IPS DF 6.9 (cell line): ENCODE measurements around the gene SRPK3.
"Not testable (repeated sequence)": the region's sequence is repeated elsewhere in the genome, so short reads cannot be mapped to it uniquely, and the experiment has no call there.

Experiments
- DNase-seq: peaks from one replicate; pipeline ENCODE4 v3.0.0-alpha.2; 2013; ENCODE audit warnings: low read depth, low spot score
- H3K27ac ChIP-seq: one replicate; pipeline ENCODE4 v1.5.1; 2013; ENCODE audit warnings: low read length, control low read depth
- H3K27me3 ChIP-seq: 2 replicates; pipeline ENCODE4 v1.6.1; 2013; ENCODE audit warnings: mild to moderate bottlenecking, low read length; ENCODE audit not compliant: control insufficient read depth, insufficient read depth
- H3K36me3 ChIP-seq: 2 replicates; pipeline ENCODE4 v1.6.1; 2013; ENCODE audit warnings: low read length; ENCODE audit not compliant: control insufficient read depth, insufficient read depth
- H3K4me1 ChIP-seq: 2 replicates; pipeline ENCODE4 v1.6.1; 2013; ENCODE audit warnings: low read length; ENCODE audit not compliant: control insufficient read depth, insufficient read depth
- H3K4me3 ChIP-seq: 2 replicates; pipeline ENCODE4 v1.5.1; 2013; ENCODE audit warnings: mild to moderate bottlenecking, low read length
- H3K9me3 ChIP-seq: 2 replicates; pipeline ENCODE4 v1.6.1; 2013; ENCODE audit warnings: low read length, inconsistent platforms; ENCODE audit not compliant: control insufficient read depth, insufficient read depth
- WGBS: extraction: QIAGEN DNeasy Blood & Tissue Kit; methylation state at CpG from one replicate; pipeline ENCODE4 v1.1.7; 2013; ENCODE audit warnings: mixed read lengths, missing lambda C conversion rate; ENCODE audit not compliant: insufficient read length, insufficient coverage; 5-methylcytosine and 5-hydroxymethylcytosine counted together

Gene SRPK3

DNA sequence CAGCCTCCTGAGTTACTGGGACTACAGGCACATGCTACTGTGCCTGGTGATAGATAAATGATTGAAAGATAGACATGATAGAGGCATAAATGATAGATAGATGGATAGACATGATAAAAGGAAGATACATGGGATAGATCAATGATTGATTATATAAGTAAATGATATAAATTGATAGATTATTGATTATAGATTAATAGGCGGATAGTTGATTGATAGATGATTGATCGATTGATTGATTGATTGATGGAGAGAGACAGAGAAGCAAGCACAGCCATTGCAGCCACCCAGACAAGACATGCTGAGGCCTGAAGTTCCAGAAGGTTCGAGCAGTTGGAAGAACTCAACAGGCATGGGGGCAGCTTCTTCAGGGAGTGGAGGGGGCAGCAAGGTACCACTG is 34.5 kb upstream of the SRPK3 start:
- 100% methylated on average over 2 of the region's 3 CpGs for WGBS
- Histone ChIP-seq H3K27me3 (no peaks in the 10 kb centered on the region), H3K9me3 (no peaks in the 10 kb centered on the region), H3K4me1 (peaks cover 5% of the 10 kb centered on the region), H3K4me3 (no peak overlapping the region), H3K36me3 (no peaks in the 10 kb centered on the region), H3K27ac (no peak overlapping the region)
- no peak for DNase-seq

DNA sequence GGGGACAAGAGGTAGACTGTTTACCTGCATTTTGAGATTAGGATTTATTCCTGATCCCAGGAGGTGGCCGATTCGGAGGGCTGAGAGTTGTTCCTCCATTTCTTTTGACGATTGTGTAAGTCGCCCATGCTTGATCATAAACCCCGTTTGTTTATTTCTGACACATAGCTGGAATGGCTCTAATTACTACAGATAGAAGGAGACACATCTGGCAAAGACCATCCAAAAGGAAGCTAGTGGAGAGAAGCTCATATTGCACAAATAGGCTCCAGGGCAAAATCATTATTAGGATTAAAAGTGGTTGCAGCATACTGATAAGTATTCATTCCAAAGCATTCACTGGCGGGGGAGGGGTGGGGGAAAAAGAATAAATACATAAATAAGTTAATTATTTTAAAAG is 33.9 kb upstream of the SRPK3 start:
- H3K4me3 ChIP-seq, H3K27ac ChIP-seq, H3K36me3 ChIP-seq, DNase-seq, H3K27me3 ChIP-seq, H3K9me3 ChIP-seq, H3K4me1 ChIP-seq: not testable (repeated sequence)
- no CpG with 5 or more reads among the region's 6 CpGs for WGBS

- DNase-seq, H3K36me3 ChIP-seq, H3K4me1 ChIP-seq, H3K27me3 ChIP-seq, H3K4me3 ChIP-seq, H3K27ac ChIP-seq, H3K9me3 ChIP-seq: not testable (repeated sequence)
- whole genome bisulfite sequencing: no CpG with 5 or more reads among the region's 7 CpGs
These were observed 31.8 kb upstream of the SRPK3 start for GRCh38 chrX:153749017-153749416.

GRCh38 chrX:153750127-153750774 is 30.6 kb upstream of the SRPK3 start:
- Histone ChIP-seq H3K9me3 (no peaks in the 10 kb centered on the region), H3K27ac (no peak overlapping the region), H3K27me3 (no peaks in the 10 kb centered on the region), H3K4me3 (no peak overlapping the region), H3K4me1 (no peaks in the 10 kb centered on the region), H3K36me3 (no peaks in the 10 kb centered on the region)
- no CpG with 5 or more reads among the region's 12 CpGs for WGBS
- DNase-seq: no peak

DNA sequence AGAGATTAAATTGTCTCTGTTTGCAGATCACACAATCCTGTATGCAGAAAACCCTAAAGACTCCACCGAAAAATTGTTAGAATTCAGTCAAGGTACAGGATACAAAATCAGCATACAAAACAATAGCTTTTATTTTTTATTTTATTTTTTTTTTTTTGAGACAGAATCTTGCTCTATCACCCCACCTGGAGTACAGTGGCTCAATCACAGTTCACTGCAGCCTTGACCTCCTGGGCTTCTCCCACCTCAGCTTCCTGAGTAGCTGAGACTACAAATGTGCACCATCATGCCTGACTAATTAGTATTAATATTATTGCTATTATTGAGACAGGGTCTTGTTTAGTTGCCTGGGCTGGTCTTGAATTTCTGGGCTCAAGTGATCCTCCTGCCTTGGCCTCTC is 25.7 kb upstream of the SRPK3 start:
- Histone ChIP-seq H3K9me3 (no peaks in the 10 kb centered on the region), H3K27me3 (no peaks in the 10 kb centered on the region), H3K36me3 (no peaks in the 10 kb centered on the region), H3K27ac (no peak overlapping the region), H3K4me1 (no peaks in the 10 kb centered on the region), H3K4me3 (no peak overlapping the region)
- no peak for DNase-seq
- no CpG with 5 or more reads among the region's 1 CpG for WGBS

DNA sequence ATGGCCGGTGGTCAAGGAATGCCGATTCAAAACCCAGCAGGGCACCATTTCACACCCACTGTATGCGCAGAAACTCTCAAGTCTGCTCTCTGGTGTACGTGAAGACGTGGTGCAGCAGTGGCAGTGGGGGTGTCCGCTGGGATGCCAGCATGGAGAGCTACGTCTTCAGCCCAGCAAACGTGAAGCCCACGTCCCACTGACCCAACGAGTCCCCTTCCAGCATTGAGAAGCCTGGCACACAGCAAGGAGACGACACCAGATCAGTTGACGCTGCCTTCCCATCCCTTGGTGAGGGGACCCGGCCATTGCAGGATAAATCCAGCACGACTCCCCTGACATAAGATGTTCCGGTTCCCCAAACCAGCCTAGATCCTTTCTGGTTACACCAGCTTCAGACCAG is 19.0 kb upstream of the SRPK3 start:
- DNase-seq: no peak
- H3K36me3 ChIP-seq: no peaks in the 10 kb centered on the region
- no peaks in the 10 kb centered on the region; the same call in 1 of the 2 replicates for H3K4me1 ChIP-seq
- H3K27ac ChIP-seq: no peak overlapping the region
- no peaks in the 10 kb centered on the region for H3K9me3 ChIP-seq
- H3K27me3 ChIP-seq: no peaks in the 10 kb centered on the region
- no peak overlapping the region for H3K4me3 ChIP-seq
- WGBS: no CpG with 5 or more reads among the region's 15 CpGs

GRCh38 chrX:153762626-153763173 is 18.1 kb upstream of the SRPK3 start:
- Histone ChIP-seq H3K4me1 (no peaks in the 10 kb centered on the region; the same call in 1 of the 2 replicates), H3K9me3 (no peaks in the 10 kb centered on the region), H3K27me3 (no peaks in the 10 kb centered on the region), H3K4me3 (no peak overlapping the region), H3K36me3 (no peaks in the 10 kb centered on the region), H3K27ac (no peak overlapping the region)
- DNase-seq: no peak
- WGBS: no CpG with 5 or more reads among the region's 14 CpGs

DNA sequence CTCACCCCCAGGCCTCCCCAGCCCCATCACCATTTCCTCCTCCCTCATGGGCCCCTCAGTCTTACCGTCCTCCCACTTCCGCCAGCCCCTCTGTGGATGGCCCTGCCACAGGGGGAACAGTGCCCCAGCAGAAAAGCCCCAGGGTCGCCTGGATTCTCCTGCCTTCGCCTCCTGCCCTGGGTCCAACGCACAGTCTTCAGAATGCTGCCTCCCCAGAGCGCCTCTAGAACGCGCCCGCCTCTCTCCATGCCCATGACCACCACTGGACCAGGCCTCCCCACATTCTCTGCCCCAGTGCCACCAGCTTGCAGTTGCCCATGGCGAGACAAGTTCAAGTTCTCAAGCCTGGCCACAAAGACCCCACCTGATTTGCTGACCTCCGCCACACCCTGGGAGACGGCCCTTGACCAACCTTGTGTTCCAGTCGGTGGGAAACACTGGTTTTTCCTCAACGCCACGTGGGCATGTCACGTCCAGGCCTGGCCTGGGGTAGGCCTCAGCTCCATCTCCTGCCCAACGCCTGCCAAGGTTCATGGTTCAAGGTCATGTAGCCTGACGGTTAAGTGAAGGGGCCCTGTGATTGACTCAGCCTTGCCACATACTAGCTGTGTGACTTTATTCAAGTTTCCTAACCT is 17.4 kb upstream of the SRPK3 start:
- no peak overlapping the region for H3K4me3 ChIP-seq
- H3K27me3 ChIP-seq: no peaks in the 10 kb centered on the region
- H3K27ac ChIP-seq: no peak overlapping the region
- H3K4me1 ChIP-seq: no peaks in the 10 kb centered on the region; the same call in 1 of the 2 replicates
- H3K36me3 ChIP-seq: no peaks in the 10 kb centered on the region
- no CpG with 5 or more reads among the region's 18 CpGs for WGBS
- no peak for DNase-seq
- no peaks in the 10 kb centered on the region for H3K9me3 ChIP-seq

DNA sequence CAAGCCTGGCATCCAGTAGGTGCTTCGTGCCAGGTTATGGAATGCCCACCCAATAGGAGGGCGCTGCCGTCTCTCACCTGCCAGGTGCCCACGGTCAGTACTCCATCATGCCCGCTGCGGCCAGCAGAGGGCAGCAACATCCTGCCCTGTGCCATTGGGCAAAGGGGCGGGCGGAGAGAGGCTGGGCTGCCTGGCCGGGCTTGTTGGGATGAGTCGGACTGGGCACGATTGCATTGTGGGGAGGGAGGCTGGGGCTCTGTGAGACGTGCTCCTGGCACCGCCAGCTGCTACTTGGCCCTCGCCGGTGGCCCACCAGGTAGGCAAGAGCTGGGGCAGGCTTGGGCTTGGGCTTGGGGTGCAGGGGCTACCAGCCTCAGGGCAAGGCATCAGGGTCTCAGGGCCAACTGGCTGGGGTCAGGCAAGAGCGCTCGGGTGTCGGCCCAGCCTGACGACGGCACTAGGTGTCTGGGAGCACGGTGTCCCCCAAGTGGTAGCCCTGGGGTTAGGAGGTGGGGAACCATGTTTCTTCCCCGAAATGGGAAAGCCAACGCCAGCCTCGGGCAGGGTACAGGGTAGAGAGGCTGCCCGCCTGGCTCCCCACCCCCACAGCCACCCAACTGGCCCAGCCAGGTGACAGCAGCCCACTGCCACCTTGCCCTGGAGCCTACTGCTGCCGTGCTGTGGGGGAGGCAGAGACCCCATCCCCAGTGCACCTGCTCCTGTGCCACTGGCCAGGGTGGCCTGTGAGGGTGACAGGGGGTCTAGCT is 16.7 kb upstream of the SRPK3 start, which contains the start of gene PLXNB3:
Gene PLXNB3, plus strand, starts transcription at position 261 of the 767 bp plus-strand sequence. CDS start 1,287 bp downstream, outside the sequence.
- Histone ChIP-seq H3K36me3 (no peaks in the 10 kb centered on the region), H3K27me3 (no peaks in the 10 kb centered on the region), H3K4me3 (no peak within 1 kb of the TSS), H3K27ac (no peak within 1 kb of the TSS), H3K4me1 (no peaks in the 10 kb centered on the region; the same call in 1 of the 2 replicates), H3K9me3 (no peaks in the 10 kb centered on the region)
- no CpG with 5 or more reads among the region's 26 CpGs for WGBS
- no peak for DNase-seq

DNA sequence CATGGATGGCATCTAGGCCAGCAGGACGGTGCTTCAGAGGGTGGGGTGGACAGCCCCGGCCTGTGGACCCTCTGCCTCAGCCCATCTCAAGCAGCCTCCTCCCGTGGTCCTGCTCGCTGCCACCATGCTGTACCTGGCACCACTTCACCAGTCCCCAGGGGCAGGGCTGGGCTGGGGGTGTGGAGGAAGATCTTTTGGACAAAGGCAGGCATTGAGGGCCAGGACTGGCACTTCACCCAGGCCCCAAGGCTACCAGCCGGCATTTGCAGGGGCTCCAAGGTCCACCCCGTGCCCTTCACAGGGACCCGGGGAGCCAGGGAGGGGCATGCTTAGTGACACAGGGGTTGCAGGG is 16.1 kb upstream of the SRPK3 start:
- WGBS: no CpG with 5 or more reads among the region's 7 CpGs

More for the DNA sequence above, 16.1 kb upstream of the SRPK3 start:
- H3K36me3 ChIP-seq: no peaks in the 10 kb centered on the region
- no peaks in the 10 kb centered on the region; the same call in 1 of the 2 replicates for H3K4me1 ChIP-seq
- H3K27me3 ChIP-seq: no peaks in the 10 kb centered on the region
- H3K27ac ChIP-seq: no peak overlapping the region
- H3K4me3 ChIP-seq: no peak overlapping the region
- no peak for DNase-seq
- no peaks in the 10 kb centered on the region for H3K9me3 ChIP-seq
